Right lobe of liver (tissue), 4 donors: Measurements from ENCODE around the gene EPYC.

Experiments
- POLR2A ChIP-seq: fragments of 450-650 bp; IDR thresholded peaks from one replicate; pipeline ENCODE4 v1.6.1; 2017; ENCODE audit warnings: antibody characterized with exemption, mild to moderate bottlenecking
- TF ChIP-seq, protein P1 (sequence below), 4 donors: fragments of 200-600 bp in 3 of 4; fragments of 450-650 bp in 1 of 4; IDR thresholded peaks; one replicate each; pipeline versions ENCODE4 v1.5.1 to v1.8.0; 2016 to 2022; ENCODE audit warnings: antibody characterized with exemption in 4 of 4, mild to moderate bottlenecking in 2 of 4
- donor health status: DM: no; HTN: no; CAD: no.
- donor health status: DM: no; HTN: no; CAD: no.
- donor health status: DM: no; HTN: yes; CAD: no.

DNA sequence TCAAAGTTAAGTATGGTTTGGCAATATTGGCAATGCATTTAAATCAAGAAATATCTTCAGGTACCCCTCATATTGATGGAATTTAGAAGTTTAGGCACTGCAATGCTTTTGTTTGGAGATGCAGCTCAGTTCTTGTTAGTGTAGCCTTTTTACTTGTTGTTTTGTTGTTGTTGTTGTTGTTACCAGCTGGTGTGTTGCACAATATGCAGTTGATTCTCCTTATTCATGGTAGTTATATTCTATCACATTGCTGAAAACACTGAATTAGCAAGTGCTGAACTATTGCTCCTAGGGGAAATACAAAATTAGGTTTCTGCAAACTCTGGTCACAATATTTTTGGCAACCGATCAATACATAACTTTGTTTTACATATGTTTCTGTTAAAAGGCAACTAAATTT, 84.5 kb downstream of the EPYC start:
- TF ChIP-seq POLR2A: no peak
- TF ChIP-seq, protein P1, sequence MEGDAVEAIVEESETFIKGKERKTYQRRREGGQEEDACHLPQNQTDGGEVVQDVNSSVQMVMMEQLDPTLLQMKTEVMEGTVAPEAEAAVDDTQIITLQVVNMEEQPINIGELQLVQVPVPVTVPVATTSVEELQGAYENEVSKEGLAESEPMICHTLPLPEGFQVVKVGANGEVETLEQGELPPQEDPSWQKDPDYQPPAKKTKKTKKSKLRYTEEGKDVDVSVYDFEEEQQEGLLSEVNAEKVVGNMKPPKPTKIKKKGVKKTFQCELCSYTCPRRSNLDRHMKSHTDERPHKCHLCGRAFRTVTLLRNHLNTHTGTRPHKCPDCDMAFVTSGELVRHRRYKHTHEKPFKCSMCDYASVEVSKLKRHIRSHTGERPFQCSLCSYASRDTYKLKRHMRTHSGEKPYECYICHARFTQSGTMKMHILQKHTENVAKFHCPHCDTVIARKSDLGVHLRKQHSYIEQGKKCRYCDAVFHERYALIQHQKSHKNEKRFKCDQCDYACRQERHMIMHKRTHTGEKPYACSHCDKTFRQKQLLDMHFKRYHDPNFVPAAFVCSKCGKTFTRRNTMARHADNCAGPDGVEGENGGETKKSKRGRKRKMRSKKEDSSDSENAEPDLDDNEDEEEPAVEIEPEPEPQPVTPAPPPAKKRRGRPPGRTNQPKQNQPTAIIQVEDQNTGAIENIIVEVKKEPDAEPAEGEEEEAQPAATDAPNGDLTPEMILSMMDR (IDR thresholded peaks at IDR 0.05): no peak
